ENCODE data around the gene DSC3. TPM values are rescaled to one million over a fixed set of nuclear protein-coding genes. Genes with fewer than 3 reads are reported as not detected.
A peak's percentile ranks its signal among the peaks of the same experiment; 100 is the strongest.
"Not testable (repeated sequence)": the region's sequence is repeated elsewhere in the genome, so short reads cannot be mapped to it uniquely, and the experiment has no call there.

DSC3 gene
- total RNA-seq, 1 donor from 2014 or later = under 0.01 TPM

- no peak for DNase-seq (ENCODE audit: low read depth in 2 of 2)
Measured at GRCh38 chr18:31041271-31042083, 1.1 kb downstream of the DSC3 start.

GRCh38 chr18:31040686-31041270 is 1.8 kb downstream of the DSC3 start:
- no peak for DNase-seq (ENCODE audit: low read depth in 2 of 2)

GRCh38 chr18:31039426-31039825 is 3.1 kb downstream of the DSC3 start:
- no peak for DNase-seq (ENCODE audit: low read depth in 2 of 2)

- DNase-seq (ENCODE audit: low read depth in 2 of 2) = not testable (repeated sequence)
Measured at GRCh38 chr18:31037686-31038085, 4.9 kb downstream of the DSC3 start.

GRCh38 chr18:31034541-31034940 is 8.0 kb downstream of the DSC3 start:
- DNase-seq (ENCODE audit: low read depth in 2 of 2) = no peak

- DNase-seq (ENCODE audit: low read depth in 2 of 2) = no peak
Measured at GRCh38 chr18:31030574-31031278, 11.8 kb downstream of the DSC3 start.

- DNase-seq (ENCODE audit: low read depth in 2 of 2) = no peak
Measured at GRCh38 chr18:31015715-31016434, 26.7 kb downstream of the DSC3 start.

GRCh38 chr18:31011455-31011854 is 31.1 kb downstream of the DSC3 start:
- DNase-seq (ENCODE audit: low read depth in 2 of 2) = not testable (repeated sequence)

GRCh38 chr18:31010601-31011000 is 31.9 kb downstream of the DSC3 start:
- DNase-seq (ENCODE audit: low read depth in 2 of 2) = no peak

- DNase-seq (ENCODE audit: low read depth in 2 of 2) = no peak
Measured at GRCh38 chr18:30999887-31000628, 42.5 kb downstream of the DSC3 start.

GRCh38 chr18:30999186-30999585 is 43.4 kb downstream of the DSC3 start:
- DNase-seq (ENCODE audit: low read depth in 2 of 2) = peak in 1 of 2 donors; percentile 32

GRCh38 chr18:30997223-30997622 is 45.3 kb downstream of the DSC3 start:
- no peak for DNase-seq (ENCODE audit: low read depth in 2 of 2)

- DNase-seq (ENCODE audit: low read depth in 2 of 2) = no peak
Measured at GRCh38 chr18:30992231-30992630, 50.3 kb downstream of the DSC3 start.

- DNase-seq (ENCODE audit: low read depth in 2 of 2) = no peak
Measured at GRCh38 chr18:30991397-30991796, 51.1 kb downstream of the DSC3 start.

GRCh38 chr18:30989141-30989540 is 53.4 kb downstream of the DSC3 start:
- no peak for DNase-seq (ENCODE audit: low read depth in 2 of 2)

GRCh38 chr18:30988440-30988839 is 54.1 kb downstream of the DSC3 start:
- DNase-seq (ENCODE audit: low read depth in 2 of 2) = no peak

- no peak for DNase-seq (ENCODE audit: low read depth in 2 of 2)
Measured at GRCh38 chr18:30987467-30988241, 54.9 kb downstream of the DSC3 start.

GRCh38 chr18:30985753-30986152 is 56.8 kb downstream of the DSC3 start:
- DNase-seq (ENCODE audit: low read depth in 2 of 2) = no peak

- no peak for DNase-seq (ENCODE audit: low read depth in 2 of 2)
Measured at GRCh38 chr18:30982285-30982992, 60.1 kb downstream of the DSC3 start.

GRCh38 chr18:30978091-30978490 is 64.5 kb downstream of the DSC3 start:
- DNase-seq (ENCODE audit: low read depth in 2 of 2) = not testable (repeated sequence)
